Stimulated activated CD8-positive, alpha-beta memory T cell treated with anti-CD3 and anti-CD28 coated beads, Interleukin-7, amount 100 ng/mL, for 48 hours (primary cell): Measurements from ENCODE around the gene ZNF280B.
"Not testable (repeated sequence)": the region's sequence is repeated elsewhere in the genome, so short reads cannot be mapped to it uniquely, and the experiment has no call there.

Experiments
- DNase-seq, 2 donors: peaks; one replicate each; pipeline ENCODE4 v3.0.0-alpha.2; 2020; ENCODE audit warnings: low read depth in 1 of 2; ENCODE audit errors: extremely low read depth in 1 of 2

The ZNF280B gene

GRCh38 chr22:22535662-22536061 lies 27.1 kb upstream of the ZNF280B start:
- DNase-seq = no peak

DNA sequence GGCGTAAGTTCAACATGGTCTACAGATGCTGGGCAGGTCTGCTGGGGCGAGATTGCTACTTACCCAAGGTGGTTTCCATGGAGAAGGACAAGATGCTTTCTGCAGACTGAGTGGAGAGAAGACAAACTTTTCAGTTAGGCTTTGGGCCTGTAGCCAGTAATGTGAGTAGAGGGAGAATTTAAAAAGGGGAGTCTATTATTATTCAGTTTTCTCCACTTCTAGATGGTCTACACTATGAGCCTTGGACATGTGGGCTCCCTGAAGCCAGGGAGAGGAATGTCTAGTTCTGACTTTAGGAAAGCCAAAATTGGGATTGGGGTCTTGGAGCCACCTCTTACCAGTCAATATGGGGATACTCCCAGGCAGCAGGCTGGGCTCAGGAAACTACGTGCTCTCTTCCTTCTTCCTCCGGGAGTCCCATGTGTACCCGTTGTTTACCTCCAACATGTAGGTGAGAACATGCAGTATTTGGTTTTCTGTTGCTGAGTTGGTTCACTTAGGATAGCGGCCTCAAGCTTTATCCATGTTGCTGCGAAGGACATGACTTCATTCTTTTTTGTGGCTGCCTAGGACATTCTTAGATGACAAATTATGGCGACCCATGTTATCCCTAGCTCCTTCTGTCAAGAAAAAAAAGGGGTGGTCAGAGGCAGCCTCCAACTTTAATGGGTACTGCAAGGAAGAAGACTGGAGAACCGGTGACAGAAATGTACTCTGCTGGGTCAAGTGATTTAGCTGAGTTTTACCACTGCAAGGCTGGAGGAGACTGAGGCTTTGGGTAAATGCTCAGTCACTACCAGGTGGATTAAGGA lies 26.3 kb upstream of the ZNF280B start:
- no peak for DNase-seq

- no peak for DNase-seq
Measured at GRCh38 chr22:22533863-22534262, 25.3 kb upstream of the ZNF280B start.

DNA sequence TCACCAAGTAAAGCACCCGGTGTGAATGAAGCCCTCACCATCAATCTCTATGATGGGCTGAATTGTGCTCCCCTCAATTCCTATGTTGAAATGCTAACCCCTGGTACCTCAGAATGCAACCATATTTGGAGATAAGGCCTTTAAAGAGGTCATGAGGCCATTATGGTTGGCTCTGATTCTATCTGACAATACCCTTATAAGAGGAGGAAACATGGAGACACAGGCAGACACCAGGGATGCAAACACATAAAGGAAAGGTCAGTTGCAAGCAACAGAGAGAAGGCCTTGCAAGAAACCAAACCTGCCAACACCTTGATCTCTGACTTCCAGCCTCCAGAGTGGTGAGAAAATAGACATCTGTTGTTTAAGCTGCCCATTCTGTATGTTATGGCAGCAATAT lies 24.9 kb upstream of the ZNF280B start:
- no peak for DNase-seq

GRCh38 chr22:22532547-22533071 lies 24.1 kb upstream of the ZNF280B start:
- DNase-seq = not testable (repeated sequence)

DNA sequence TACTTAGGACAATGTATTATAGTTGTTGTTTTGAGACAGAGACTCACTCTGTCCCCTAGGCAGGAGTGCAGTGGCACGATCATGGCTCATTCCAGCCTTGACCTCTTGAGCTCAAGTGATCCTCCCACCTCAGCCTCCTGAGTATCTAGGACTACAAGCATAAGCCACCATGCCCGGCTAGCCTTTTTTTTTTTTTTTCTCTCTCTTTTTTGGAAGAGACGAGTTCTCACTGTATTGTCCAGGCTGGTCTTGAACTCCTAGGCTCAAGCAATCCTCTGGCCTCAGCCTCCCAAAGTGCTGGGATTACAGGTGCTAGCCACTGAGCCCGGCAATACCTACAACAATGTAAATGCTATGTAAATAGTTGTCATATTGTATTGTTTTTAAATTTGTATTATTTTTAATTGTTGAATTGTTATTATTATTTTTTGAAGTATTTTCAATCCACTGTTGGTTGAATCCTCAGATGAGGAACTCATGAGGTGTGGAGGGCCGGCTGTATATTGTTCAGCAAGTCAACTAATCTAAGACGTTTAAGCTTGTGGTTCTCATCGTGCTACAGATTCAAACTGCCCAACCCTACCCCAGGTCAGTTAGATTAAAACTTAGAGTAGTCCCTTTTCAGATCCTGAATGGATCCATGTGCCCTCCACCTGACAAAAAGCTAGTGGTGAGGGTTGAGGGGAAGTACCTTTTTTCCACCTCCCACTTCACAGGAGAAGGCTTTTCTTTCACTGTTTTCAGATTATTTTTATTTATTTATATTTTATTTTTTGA lies 23.4 kb upstream of the ZNF280B start:
- no peak for DNase-seq

GRCh38 chr22:22528780-22529179 lies 20.2 kb upstream of the ZNF280B start:
- no peak for DNase-seq

DNA sequence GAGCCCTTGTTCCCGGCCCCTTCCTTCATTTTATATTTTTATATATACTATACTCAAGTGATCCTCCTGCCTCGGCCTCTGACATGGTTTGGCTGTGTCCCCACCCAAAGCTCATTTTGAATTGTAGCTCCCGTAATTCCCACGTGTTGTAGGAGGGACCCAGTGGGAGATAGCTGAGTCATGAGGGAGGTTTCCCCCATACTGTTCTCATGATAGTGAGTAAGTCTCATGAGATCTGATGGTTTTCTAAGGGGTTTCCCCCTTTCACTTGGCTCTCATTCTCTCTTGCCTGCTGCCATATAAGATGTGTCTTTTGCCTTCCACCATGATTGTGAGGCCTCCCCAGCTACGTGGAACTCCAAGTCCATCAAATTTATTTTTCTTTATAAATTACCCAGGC lies 18.8 kb upstream of the ZNF280B start:
- no peak for DNase-seq

DNA sequence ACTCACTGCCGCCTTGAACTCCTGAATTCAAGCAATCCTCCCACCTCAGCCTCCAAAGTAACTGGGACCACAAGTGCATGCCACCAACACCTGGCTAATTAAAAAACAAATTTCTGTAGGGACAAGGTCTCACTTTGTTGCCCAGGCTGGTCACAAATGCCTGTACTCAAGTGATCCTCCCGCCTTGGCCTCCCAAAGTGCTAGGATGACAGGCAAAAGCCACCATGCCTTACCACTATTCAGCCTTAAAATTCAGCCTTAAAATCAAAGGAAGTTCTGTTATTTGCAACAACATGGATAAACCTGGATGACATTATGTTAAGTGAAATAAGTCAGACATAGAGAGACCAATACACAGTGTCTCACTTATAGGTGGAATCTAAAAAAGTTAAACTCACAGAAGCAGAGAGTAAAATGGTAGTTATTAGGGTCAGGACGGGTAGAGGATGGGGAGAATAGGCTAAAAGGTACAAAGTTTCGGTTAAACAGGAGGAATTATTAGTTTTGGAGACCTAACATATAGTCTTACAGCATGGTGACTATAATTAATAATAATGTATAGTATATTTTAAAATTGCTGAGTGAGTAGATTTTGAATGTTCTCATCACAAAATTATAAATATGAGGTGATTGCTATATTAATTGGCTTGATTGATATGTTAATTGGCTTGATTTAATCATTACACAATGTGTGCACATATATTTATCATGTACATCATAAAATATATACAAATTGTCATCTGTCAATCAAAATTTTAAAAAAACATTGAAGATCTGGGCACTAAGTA lies 17.8 kb upstream of the ZNF280B start:
- no peak for DNase-seq

DNA sequence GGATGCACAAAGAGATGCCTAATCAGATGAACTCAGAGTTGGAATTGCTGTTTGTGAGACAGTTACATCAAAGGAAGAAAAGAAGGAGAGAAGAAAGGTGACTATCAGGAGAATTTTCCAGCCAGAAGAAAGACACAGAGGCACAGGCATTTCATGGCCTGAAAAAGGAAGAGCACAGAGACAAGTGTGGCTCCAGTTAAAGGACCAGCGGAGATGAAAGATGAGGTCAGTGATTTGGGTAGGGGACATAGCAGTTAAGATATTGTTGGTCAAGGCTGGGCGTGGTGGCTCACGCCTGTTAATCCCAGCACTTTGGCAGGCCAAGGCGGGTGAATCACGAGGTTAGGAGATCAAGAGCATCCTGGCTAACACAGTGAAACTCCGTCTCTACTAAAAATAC lies 15.0 kb upstream of the ZNF280B start:
- no peak for DNase-seq

DNA sequence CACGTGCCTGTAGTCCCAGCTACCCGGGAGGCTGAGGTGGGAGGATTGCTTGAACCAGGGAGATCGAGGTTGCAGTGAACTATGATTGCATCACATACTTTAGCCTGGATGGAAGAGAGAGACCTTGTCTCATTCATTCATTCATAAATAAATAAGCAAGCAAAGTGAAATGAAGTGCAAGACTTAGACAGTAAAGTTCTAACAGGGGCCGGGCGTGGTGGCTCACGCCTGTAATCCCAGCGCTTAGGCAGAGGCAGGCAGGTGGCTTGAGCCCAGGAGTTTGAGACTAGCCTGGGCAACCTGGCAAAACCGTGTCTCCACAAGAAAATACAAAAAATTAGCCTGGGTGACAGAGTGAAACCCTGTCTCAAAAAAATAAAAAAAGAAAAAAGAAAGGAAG lies 13.1 kb upstream of the ZNF280B start:
- DNase-seq = no peak

GRCh38 chr22:22520667-22521602 lies 12.4 kb upstream of the ZNF280B start:
- no peak for DNase-seq

DNA sequence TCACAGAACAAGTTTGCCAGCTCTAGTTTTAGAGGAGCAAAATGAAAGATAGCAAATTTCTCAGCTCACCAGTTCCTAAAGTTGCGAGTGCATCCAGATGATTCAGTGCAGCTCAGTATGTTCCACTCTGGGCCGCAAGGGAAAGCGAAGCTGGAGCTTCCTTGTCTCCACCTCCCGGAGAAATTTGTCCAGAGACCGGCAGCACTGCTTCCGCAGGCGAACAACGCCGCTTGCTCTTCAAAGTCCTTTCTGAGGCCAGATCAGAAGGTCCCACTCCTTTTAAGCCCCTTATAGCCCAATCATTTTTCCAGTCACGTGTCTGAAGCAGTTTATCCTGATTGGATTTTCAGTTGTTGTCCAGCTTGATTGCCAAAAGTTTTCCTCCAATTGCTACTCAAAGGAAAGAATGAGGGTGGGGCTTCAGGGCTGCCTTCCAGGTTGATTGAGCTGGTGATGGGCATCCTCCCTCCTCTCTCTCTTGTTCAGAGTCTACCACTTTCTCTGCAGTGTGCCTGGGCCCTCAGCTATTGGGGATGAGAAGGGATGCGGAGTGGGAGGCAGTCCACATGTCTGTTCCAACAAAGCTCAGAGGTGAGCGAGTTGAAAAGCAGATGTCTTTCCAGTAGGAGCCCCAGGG lies 11.6 kb upstream of the ZNF280B start, which contains the start of gene ZNF280A:
Gene ZNF280A, minus strand, starts transcription at position 251 of the 637 bp plus-strand sequence. CDS start 4,640 bp downstream, outside the sequence.
- no peak for DNase-seq

DNA sequence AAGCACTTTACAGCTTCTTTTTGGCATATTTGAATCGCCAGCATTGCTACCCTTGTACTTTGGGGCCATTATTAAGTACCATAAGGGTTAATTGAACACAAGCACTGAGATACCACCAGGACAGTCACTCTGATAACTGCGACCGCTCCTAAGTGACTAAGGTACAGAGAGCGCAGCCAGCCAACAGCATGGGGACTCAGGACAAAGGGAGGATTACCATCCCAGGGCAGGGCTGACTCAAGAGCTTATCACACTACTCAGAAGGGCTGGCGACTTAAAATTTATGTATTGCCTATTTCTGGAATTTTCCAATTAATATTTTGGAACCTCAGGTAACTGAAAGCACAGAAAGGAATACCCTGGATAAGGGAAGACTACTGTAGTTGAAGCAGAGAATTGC lies 11.0 kb upstream of the ZNF280B start:
- no peak for DNase-seq

DNA sequence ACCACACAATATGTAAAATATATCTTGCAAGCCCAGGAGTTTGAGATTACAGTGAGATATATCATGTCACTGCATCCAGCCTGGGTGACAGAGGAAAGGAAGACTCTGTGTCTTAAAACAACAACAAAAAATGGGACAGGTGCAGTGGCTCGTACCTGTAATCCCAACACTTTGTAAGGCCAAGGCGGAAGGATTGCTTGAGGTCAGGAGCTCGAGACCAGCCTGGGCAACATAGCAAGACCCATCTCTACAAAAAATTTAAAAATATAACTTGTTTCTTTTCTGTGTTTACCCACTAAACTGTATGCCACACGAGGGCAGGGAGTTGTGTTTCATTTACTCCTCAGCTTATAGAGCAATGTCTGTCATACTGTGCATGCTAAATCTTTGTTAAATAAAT lies 8.4 kb upstream of the ZNF280B start:
- no peak for DNase-seq

GRCh38 chr22:22515890-22516289 lies 7.3 kb upstream of the ZNF280B start:
- no peak for DNase-seq

- not testable (repeated sequence) for DNase-seq
Measured at GRCh38 chr22:22514431-22514830, 5.9 kb upstream of the ZNF280B start.

DNA sequence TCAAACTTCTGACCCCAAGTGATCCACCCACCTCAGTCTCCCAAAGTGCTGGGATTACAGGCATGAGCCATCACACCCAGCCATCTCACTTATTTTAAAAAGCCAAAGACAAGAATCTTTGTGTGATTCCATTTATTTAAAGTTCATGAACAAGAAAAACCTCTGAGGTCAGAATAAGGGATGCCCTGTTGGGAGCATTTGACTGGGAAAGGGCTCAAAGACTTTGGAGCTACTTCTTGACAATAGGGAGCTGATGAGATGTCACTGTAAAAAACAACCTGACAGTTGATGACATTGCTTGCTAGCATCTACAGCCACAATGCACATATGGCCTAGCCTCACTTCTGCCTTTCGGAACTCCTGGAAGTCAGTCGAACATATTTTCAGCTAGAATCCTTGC lies 5.1 kb upstream of the ZNF280B start:
- DNase-seq = no peak

DNA sequence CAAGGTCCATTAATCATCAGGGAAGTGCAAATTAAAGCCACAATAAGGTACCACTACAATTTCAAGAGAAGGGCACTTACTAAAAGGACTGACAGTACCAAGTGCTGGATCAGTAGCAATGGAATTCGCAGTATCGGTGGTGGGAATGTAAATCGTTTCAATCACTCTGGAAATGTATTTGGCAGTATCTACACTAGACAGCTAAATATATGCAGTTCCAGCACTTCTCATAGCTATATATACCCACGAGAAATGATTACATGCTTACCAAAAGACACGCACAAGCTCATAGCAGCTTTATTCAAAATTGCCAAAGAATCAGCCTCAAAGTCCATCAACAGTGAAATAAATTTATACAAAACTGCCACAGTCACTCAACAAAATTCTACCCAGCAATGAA lies 4.4 kb upstream of the ZNF280B start:
- no peak for DNase-seq
